HEK293T (cell line): Measurements from ENCODE around the gene NEK1.
A peak's percentile ranks its signal among the peaks of the same experiment; 100 is the strongest.

Experiments used
- BHLHE40 ChIP-seq: fragments of 450-650 bp; IDR thresholded peaks from 2 replicates; pipeline ENCODE4 v1.6.1; 2016; ENCODE audit warnings: mild to moderate bottlenecking, moderate library complexity, borderline replicate concordance
- CTBP1 ChIP-seq: fragments of 450-650 bp; IDR thresholded peaks from 2 replicates; pipeline ENCODE4 v1.6.1; 2016; ENCODE audit warnings: borderline replicate concordance
- ELF4 ChIP-seq: fragments of 450-650 bp; IDR thresholded peaks from 2 replicates; pipeline ENCODE4 v1.6.1; 2017; ENCODE audit warnings: antibody characterized with exemption
- FOXK2 ChIP-seq: fragments of 450-650 bp; IDR thresholded peaks from 2 replicates; pipeline ENCODE4 v1.6.1; 2016; ENCODE audit warnings: mild to moderate bottlenecking
- FOXM1 ChIP-seq: fragments of 450-650 bp; IDR thresholded peaks from 2 replicates; pipeline ENCODE4 v1.6.1; 2017; ENCODE audit warnings: mild to moderate bottlenecking, borderline replicate concordance
- HDGF ChIP-seq: fragments of 450-650 bp; IDR thresholded peaks from 2 replicates; pipeline ENCODE4 v1.6.1; 2017; ENCODE audit warnings: antibody characterized with exemption, borderline replicate concordance
- L3MBTL2 ChIP-seq: fragments of 450-650 bp; conservative IDR thresholded peaks from 2 replicates; pipeline ENCODE4 v1.6.1; 2016; ENCODE audit warnings: mild to moderate bottlenecking
- SP1 ChIP-seq: fragments of 450-650 bp; IDR thresholded peaks from 2 replicates; pipeline ENCODE4 v1.6.1; 2017
- SUZ12 ChIP-seq: fragments of 450-650 bp; IDR thresholded peaks from 2 replicates; pipeline ENCODE4 v1.6.1; 2016; ENCODE audit warnings: mild to moderate bottlenecking
- TARDBP ChIP-seq: fragments of 450-650 bp; IDR thresholded peaks from 2 replicates; pipeline ENCODE4 v1.6.1; 2016
- ZNF384 ChIP-seq: fragments of 450-650 bp; IDR thresholded peaks from 2 replicates; pipeline ENCODE4 v1.6.1; 2016

DNA sequence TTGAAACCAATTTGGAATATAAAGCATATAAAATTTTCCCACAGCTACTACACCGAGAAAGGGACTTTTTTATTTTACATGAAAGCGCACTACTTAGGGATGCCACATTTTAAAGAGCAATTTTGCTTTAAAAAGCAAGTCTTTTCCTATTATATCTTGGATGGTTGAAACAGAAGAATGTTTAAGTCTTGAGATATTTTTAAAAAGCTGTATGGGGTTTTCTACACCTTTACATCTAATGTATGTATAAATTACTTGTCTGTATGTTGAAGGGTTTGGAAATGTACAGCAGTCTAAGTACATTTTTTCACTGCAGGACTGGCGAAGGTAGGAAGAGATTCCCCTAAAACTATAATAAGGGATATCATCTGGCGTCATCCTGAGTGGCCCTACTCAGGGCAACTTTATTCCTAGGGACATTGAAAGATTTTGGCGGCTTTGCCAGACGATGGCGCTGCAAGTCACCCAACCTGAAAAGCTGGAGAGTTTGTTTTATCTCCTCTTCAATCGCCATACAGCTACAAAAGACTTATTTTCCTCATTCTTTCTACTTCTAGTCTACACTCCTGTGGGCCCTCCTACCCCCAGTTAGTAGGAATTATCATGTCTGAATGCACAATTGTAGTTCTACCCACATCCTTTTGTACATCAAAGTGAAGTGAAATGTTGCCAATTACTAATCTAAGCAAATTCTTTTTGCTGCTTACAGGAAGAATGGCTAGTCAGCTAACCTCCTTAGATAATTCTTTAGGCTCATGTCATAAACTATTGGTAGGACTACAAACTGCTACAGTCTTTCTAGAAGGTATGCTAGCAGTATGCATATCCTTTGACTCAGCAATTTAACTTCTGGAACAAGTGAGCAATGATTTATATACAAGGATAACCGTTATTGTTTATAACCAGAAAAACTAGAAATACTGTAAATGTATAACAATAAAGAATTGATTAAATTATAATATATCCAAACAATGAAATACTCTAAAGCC is 782 bp upstream of the NEK1 start:
- TF ChIP-seq ZNF384: no peak
- no peak for TF ChIP-seq BHLHE40
- TF ChIP-seq FOXM1: no peak
- TF ChIP-seq L3MBTL2: no peak
- TF ChIP-seq CTBP1: no peak
- TF ChIP-seq SP1: no peak
- peak; percentile 8; the same call in 1 of the 2 replicates for TF ChIP-seq ELF4
- TF ChIP-seq TARDBP: no peak
- TF ChIP-seq FOXK2: no peak
- no peak for TF ChIP-seq HDGF
- no peak for TF ChIP-seq SUZ12
